NCI-H1436 (cell line): ENCODE measurements around the gene ACKR4.
"Not testable (repeated sequence)": the region's sequence is repeated elsewhere in the genome, so short reads cannot be mapped to it uniquely, and the experiment has no call there.

Source experiments
- DNase-seq: peaks from one replicate; lab custom pipeline; 2025; lab: John Stamatoyannopoulos, UW

ACKR4 gene

DNA sequence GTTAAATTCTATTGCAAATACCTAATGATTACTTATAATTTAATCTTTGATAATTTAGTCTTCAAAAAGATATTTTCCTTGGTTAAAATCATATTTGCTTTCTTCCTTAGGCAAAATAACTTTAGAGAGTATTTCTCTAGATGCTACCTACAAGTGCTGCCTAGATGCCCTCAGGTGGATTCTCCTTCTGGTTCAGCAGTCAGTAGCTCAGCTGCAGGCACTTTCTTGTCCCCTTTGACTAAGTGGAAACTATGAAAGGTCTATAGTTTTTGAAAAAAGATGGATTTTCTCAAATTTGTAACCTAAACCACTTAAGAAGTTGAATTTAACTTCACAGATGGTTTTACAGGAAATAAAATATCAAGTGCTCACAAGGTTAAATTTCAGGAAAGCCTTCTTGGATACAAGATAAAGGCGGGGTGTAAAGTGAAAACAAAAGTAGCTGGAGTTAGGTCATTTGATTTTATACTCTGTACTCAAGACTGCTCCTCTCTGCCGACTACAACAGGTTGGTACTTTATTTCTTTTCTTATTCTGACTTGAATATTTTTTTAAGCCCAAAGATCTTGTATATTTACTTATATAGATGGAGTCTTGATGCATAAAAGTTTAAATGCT, at the start of gene ACKR4:
Gene ACKR4 (plus strand): TSS at position 455 of the 618 bp plus-strand sequence. CDS start 3,128 bp downstream, outside the sequence.
- no peak for DNase-seq

DNA sequence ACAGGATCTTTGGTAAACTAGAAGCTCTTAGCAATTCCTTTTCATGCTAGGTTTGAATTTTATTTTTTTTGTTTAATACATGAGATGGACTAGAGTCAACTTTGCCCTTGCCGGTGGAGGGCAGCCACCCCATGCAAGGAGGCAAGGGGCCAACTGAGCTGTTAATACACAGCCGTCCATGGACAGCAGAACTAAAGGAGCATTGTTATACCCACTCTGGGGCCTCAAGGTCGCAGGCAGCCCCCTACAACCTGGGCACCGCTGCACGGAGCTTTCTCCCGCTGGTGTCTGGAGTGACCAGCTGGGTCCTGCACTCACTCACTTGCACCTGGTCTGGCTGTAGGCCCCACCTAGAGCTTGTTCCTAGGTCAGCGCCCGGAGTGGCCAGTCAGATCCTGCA, 47.9 kb upstream of the ACKR4 start:
- no peak for DNase-seq

DNA sequence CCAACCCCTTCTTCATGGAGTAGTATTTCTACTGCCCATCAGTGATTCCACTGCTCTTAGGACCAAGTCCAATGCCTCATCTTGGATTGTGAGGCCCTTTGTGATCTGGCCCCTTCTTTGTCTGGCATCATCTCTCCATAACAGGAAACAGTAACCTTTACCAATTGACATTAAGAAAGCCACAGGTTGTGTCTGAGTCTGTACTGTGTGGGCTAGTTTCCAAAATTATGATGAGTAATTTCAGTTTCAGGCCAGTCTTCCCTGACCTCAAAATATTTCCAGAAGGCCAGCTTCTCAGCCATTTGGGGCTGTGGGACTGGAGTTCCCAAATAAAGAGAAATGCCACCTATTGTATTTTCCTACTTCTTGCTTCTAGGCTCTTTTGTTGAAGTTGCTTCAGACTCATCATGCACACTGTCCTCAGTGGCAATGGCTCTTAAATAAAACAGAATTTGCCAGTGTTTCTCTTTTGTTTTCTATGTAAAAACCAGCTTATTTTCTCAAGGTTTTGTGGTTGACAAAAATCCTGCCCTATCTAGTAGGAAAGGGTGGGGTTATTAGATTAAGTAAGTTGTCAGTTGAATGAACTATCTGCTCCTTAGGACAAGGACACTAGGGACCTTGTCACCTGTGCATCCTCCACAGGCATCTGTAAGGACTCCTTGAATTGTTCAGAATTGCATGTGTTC, 47.0 kb upstream of the ACKR4 start:
- no peak for DNase-seq

DNA sequence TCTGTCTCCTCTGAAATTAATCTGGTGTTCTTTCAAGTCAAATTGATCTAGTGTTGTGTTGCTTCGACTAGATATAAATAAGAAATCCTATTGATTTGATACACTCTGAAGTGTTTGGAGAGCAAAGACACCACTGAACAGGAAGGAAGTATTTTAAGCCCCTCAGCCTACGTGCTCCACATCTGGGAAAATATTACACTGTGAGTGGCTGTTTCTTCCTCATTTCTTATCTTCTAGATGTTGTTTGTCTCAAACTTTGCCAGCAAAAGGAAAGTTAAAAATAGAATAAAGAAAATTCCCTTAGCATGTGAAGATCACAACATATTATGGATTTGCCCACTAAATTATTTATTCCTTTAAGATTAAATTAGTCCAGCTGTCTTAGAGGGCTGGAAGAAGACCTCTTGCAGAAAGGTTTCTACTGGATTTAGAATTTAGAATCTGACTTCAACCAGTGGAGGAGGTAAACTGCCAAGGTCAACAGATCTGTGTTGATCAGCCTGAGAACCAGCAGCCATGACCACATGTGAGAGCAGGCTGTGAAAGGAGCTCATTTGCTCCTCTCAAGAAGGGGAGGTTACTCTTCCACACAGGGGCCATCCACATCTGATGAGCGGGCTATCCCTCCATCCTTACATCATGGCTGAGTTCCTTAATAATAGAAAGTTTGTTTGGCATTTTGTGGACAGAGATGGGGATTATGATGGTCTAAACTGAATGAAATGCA, 46.3 kb upstream of the ACKR4 start:
- DNase-seq, result no peak

DNA sequence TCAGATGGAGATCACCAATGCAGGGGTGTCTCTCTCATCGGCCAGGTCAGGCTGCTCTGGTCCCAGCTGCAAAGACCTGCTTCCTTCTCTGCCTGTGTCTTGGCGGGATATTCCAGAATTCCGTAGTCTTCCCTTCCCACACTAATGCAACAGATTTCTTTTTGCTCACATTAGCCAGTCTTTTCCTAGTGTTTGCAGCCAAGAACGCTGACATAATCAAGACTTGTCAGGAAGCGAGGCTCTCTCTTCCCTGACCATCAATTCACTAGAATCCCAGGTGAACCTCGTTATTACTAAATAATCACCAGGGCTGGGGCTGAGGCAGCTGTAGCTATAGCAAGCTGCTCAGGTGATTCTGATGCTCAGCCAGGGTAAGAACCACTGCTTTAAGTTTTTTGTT, 43.2 kb upstream of the ACKR4 start:
- DNase-seq, result no peak

DNA sequence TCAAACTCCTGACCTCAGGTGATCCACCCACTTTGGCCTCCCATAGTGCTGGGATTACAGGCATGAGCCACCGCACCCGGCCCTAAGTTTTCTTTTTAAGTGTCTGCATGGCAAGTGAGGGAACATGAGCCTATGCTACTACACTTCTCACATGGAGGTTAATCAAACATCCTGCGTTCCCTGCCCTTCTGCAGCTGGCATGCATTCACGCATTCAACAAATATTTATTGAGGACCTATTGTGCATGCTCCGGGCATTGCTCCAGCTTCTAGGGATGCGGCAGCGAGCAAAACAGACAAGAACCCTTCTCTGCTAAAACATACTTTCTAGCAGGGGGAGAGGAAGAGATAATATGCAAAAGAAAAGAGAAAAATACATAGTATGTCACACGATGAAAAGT, 42.6 kb upstream of the ACKR4 start:
- peak; percentile 29 for DNase-seq

DNA sequence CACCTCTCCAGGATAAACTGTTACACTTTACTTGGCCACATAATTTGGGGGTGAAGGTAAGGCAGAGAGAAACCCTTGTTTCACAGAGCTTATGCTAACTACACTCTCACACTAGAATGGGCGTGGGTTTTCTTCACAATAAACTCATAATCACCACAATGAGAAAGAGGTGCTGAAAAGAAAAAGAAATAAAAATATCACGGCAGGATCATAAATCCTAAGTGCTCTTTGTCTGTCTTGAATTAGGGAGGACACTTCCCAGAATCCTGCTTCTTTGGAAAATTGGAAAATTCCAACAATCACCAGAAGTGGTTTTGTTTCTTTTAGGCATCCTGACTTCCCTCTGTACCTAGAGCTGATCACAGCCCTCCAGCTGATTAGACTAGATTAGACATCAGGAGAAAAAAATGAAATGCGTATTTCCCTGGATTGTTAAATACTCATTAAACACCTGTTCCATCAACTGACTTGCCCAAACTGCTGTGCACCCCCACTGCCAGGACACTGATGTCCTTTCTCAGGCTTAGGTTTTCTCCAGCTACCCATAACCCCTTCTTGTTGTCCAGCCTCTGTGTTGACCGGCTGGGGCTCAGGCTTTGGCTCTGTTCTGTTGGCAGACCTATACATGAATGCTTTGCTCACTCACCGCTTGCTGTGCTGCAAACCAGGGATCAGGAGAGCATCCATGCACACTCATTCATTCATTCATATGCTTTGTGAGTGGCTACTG, 41.6 kb upstream of the ACKR4 start:
- DNase-seq, result no peak

DNA sequence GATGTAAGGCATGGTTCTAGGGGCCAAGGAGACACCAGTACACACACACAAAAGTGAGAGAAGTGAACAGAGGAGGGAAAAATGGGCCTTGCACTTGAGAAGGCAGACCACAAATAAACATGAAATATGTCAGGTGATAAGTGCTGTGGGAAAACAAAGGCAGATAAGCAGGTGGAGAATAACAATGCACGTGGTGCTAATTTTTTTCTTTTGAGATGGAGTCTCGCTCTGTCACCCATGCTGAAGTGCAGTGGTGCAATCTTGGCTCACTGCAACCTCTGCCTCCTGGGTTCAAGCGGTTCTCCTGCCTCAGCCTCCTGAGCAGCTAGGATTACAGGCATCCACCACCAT, 41.1 kb upstream of the ACKR4 start:
- DNase-seq, result not testable (repeated sequence)

DNA sequence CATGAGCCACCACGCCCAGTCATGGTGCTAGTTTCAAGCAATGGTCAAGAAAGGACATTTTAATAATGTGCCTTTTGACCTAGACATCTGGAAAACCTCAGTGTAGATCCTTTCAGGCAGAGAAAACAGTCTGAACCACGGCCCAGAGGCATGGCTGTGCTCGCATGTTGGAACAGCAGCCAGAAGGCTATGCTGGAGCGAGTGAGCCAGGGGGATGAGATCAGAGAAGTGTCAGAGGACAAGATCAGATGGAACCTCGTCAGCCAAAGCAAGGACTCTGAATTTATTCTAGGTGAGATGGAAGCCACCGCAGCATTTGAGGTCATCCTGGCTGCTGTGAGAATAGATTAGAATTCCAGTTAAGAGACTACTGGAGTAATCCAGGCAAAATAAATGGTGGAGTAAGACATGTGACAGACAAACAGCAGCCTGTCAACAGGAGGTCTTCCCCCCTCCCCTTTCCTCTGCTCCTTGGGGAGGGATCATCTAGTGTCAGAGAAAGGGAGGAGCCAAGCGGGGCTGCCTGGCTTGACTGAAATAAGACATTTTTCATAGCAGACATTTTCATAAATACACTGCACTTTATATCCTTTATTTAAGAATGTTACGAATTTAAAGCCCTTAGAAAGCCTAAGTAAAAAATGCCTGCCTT, 40.4 kb upstream of the ACKR4 start:
- no peak for DNase-seq

DNA sequence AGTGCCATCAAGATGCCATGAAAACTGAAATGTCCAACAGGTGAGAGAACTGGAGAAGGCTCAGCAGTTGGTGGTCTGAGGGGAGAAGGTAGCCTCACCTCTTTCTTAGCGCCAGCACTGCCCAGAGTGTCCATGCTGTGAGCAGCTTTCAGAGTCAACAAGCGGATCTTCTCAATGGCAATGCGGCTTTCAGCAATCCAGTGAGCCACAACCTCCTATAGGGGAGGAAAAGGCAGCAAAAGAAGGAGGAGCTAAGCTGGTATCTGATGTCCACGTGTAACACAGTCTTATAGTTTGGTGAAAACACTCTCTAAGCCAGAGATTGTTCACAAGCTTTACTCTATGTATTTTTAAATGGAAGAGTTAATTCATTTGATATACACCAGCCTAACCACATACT, 36.1 kb upstream of the ACKR4 start:
- DNase-seq, result no peak

DNA sequence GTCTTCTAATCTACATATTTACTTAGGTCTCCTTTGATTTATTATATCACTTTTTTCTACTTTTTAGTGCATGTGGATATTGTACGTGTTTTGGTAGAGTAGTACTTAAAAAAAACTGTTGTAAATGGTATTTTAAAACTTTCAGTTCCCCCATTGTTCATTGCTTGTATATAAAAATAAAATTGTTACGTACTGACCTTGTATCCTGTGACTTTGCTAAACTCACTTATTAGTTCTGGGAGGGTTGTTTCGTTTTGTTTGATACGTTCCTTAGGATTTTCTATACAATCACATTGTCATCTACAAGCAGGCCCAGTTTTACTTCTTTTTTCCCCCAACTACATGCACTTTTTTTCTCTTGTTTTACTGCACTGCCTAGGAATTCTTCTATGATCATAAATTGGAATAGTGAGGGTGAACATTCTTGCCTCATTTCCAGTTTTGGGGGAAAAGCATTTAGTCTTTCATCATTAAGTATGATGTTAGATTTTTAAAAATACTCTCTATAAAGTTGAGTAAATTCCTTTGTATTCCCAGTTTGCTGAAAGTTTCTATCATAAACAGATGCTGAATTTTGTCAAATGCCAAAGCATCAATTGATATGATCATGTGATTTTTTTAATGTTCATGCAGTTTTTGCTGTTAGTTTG, 33.5 kb upstream of the ACKR4 start:
- DNase-seq, result no peak

DNA sequence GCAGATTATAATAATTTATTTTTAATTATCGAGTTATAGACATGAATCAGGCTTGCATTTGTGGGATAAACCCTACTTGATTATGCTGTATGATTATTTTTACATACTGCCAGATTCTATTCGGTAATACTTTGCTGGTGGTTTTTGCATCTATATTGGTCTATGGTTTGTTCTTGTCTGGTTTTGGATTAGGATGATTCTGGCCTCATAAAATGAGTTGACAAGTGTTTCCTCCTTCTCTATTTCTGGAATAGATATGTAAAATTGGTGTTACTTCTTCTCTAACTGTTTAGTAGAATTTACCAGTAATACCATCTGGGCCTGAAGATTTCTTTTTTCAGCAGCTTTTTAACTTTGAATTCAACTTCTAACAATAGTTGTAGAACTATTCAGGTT, 33.0 kb upstream of the ACKR4 start:
- DNase-seq, result no peak

DNA sequence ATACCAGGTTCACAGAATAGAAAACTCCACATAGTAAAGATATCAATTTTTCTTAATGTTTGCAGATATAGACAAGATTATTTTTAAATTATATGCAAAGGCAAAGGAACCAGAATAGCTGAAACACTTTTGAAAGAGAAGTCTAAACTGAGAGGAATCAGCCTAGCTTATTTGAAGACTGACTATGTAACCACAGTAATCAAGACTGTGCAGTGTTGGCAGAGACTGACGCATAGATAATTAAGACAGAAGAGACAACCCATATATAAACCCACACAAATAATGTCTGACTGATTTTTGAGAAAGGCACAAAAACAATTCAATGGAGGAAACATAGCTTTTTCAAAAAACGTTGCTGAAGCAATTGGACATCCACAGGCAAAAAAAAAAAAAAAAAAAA, 28.6 kb upstream of the ACKR4 start:
- no peak for DNase-seq

DNA sequence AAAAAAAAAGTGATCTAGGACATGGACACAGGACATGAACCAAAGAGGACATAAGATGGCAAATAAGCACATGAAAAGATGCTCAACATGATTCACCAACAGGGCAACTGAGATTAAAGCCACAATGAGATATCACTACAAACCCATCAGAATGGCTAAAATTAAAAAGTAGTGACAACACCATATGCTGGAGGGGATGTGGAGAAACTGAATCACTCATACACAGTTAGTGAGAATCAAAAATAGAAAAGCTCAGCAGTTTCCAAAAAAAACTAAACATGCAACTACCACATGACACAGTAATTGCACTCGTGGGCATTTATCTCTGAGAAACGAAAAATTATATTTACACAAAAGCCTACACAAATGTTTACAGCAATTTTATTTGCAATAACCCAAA, 27.9 kb upstream of the ACKR4 start:
- no peak for DNase-seq

DNA sequence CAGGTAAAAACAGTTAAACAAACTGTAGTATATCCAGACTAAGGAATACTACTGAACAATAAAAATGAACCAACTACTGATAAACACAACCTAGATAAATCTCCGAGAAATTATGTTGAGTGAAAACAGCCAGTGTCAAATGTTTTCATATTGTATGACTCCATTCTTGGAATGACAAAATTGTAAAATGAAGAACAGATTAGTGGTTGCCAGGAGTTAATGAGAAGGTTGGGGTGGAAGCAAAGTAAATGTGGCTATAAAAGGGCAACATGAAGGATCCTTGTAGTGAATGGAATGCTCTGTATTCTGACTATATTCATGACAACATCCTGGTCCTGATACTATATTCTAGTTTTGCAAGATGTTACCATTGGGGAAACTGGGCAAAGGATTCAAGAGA, 27.5 kb upstream of the ACKR4 start:
- DNase-seq, result no peak

DNA sequence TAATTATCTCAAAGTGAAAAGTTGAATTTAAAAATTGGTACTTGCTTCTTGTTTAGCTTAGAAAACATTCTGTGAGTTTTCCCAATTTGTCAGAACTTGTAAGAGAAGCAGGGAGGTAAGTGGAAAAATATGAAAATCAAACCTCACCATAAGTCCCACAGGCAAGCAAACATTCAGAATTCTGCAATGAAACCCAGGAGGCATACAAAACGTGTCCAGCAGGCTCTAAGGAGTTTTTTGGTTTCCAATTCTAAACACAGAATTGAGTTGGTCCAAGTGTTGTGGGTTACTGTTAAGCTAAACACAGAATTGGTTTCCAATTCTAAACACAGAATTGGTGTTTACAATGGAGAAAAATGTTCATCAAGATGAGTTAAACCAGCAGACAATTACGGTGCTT, 27.1 kb upstream of the ACKR4 start:
- no peak for DNase-seq

DNA sequence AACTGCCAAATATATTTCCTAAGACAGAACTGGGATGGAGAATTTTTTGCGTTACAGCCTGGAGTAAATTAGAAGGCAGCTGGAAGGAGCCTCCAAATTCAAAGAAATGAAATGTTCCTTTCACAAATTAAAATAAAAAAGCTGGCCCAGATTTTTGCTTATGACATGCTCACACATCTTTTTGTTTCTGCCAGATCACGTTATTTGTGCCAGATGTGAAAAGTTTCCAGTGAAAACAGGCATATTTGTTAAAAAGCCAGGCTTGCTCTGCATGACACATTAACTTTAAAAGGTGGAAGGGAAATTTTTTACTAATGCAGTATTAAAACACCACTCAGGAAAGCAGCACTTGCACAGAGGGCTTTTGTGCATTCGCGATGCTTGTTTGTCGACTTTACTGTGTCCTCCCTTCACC, 23.3 kb upstream of the ACKR4 start:
- DNase-seq, result no peak

DNA sequence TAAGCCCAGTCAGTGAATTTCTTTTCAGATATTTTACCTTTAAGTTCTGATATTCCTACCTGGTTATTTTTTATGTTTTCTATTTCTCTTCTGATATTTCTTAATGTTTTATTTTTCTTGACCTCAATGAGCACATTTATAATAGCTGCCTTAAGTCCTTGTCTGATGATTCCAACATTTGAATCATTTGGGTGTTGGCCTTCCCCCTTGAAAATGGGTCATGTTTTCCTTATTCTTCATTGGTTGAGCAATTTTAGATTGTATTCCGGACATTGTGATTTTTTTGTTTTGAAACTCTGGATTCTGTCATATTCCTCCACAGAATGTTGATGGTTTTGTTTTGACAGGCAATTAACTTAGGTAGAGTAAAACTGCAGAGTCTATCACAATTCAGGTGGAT, 9.7 kb upstream of the ACKR4 start:
- DNase-seq, result no peak

DNA sequence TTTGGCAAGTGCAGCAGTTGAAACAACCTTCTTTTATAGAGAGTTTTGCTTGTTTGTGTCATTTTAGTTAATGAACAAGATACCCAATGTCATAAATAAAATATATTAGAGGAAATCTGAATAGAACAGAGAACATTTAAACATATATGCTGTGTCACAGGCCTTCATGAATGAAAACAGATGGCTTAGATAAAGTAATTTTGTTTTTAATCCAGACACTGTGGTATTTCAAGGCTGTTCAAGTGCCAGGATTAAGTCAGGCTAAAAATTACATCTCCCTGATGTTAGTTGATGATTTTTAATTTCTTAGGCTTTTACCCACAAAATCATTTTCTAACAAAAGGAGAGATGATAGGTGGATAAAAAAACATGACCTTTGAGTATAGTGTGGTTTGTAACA, 4.9 kb upstream of the ACKR4 start:
- DNase-seq, result no peak

DNA sequence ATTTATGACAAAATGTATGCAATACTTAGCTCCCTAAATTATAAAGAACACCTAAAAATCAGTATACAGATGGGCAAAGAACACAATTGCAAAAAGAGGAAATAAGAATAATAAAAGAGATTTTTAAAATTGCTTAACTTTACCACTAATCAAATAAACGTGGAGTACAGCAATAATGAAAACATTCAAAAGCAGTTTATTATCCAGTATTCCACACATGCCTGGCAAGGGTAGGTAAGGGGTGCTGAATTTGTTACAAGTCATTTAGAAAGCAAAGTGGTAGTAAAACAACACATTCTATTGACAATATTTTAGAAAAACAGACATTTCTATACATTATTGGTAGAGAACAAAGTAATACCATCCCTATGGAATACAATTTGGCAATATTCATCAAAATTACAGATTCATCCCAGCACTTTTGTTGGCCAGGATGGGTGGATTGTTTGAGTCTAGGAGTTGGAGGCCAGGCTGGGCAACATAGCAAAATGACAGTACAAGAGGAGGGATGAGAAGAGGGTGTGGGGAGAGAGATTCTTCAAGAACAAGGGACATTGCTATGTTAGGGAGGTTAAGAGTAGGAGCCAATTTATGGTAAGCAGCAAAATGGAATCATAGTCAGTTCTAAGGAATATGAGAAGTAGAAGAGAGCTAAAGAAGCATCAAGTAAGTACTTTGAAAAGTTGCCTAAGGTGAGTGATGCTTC, 3.7 kb upstream of the ACKR4 start:
- DNase-seq, result no peak

DNA sequence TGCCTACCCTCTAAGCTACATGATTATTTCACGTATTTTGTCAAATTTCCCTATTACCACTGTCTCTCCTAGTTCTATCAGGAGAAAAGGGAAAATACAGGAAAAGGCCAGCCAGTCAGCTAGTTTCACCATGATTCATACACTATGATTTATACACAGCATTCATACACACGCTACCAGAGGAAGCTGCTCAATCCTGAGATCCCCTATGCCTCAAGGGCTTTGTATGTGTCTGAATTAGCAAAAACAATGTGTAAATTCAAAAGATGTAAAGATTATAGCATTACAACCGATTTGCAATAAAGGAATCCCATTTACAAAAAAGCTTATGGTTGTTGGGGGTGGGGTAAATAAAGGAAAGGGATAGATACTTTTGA, 3.1 kb upstream of the ACKR4 start:
- DNase-seq, result no peak
